Karpas-422 (cell line): ENCODE data around the gene CA10. TPM values are rescaled to one million over a fixed set of nuclear protein-coding genes. Genes with fewer than 3 reads are reported as not detected.

Experiments
- DNase-seq: peaks from one replicate; pipeline ENCODE4 v3.0.0-alpha.2; 2015
- H2AFZ ChIP-seq: fragments of 200-600 bp; sonication (generic); 2 replicates; pipeline ENCODE4 v1.6.1; 2014; ENCODE audit warnings: antibody characterized with exemption, low read length, mixed read lengths
- H3K27ac ChIP-seq: fragments of 200-600 bp; sonication (generic); 2 replicates; pipeline ENCODE4 v1.5.1; 2014; ENCODE audit warnings: mild to moderate bottlenecking, low read length, moderate library complexity
- H3K27me3 ChIP-seq: fragments of 200-600 bp; sonication (generic); 2 replicates; pipeline ENCODE4 v1.6.1; 2014; ENCODE audit warnings: low read length, mixed read lengths
- H3K36me3 ChIP-seq: fragments of 200-600 bp; sonication (generic); 2 replicates; pipeline ENCODE4 v1.6.1; 2014; ENCODE audit warnings: low read length, mixed read lengths; ENCODE audit not compliant: insufficient read depth
- H3K4me1 ChIP-seq: fragments of 200-600 bp; sonication (generic); 2 replicates; pipeline ENCODE4 v1.6.1; 2014; ENCODE audit warnings: mild to moderate bottlenecking, low read length, mixed read lengths
- H3K4me2 ChIP-seq: fragments of 200-600 bp; sonication (generic); 2 replicates; pipeline ENCODE4 v1.6.1; 2014; ENCODE audit warnings: low read length, low read depth, mild to moderate bottlenecking; ENCODE audit not compliant: poor library complexity, severe bottlenecking
- H3K4me3 ChIP-seq: fragments of 200-600 bp; sonication (generic); 2 replicates; pipeline ENCODE4 v1.5.1; 2014; ENCODE audit warnings: mild to moderate bottlenecking, antibody characterized with exemption, low read length, mixed read lengths
- H3K79me2 ChIP-seq: fragments of 200-600 bp; sonication (generic); 2 replicates; pipeline ENCODE4 v1.6.1; 2014; ENCODE audit warnings: mild to moderate bottlenecking, low read length, mixed read lengths
- H3K9ac ChIP-seq: fragments of 200-600 bp; sonication (generic); 2 replicates; pipeline ENCODE4 v1.6.0; 2014; ENCODE audit warnings: low read length
- H3K9me2 ChIP-seq: fragments of 200-600 bp; sonication (generic), shearing (Covaris generic); replicated peaks from 2 replicates; pipeline ENCODE4 v1.6.0; 2014; ENCODE audit warnings: mild to moderate bottlenecking, low read length, moderate library complexity; ENCODE audit not compliant: insufficient read depth
- H3K9me3 ChIP-seq: fragments of 300-700, 200-600 bp; sonication (generic); 2 replicates; pipeline ENCODE4 v1.6.1; 2014; ENCODE audit warnings: low read length, mixed read lengths
- H4K20me1 ChIP-seq: fragments of 200-600 bp; sonication (generic); 2 replicates; pipeline ENCODE4 v1.6.1; 2014; ENCODE audit warnings: mild to moderate bottlenecking, antibody characterized with exemption, low read length, low read depth; ENCODE audit not compliant: insufficient read depth
- total RNA-seq: library from RNA; depleted of rRNA; stranded (reverse); fragments of >200 nt; shearing (Covaris generic); gene quantifications from 2 replicates; pipeline ENCODE4 v1.2.3, GENCODE V29; 2014; ENCODE audit warnings: low replicate concordance

Gene CA10
- total RNA-seq, 1 experiment from 2014 or later: not detected

DNA sequence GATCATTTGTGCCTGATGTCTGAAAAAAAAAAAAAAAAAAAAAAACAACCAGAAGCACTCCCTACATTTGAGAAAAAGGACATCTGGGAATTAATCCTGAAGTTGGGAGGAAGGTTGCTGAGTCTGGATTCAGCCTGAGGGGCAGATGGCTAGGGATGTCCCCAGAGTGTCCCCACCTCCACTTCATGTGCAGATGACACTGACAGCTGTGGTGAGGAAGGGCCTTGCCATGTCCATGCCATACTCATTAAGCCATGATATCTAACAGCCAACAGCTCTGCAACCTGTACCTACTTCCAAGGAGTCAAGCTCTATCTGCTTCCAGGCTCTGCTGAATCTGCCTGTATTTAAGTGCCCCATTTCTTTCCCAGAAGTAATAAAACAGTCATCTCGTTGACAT, 356.0 kb downstream of the CA10 start:
- no peaks in the 10 kb centered on the region for H3K36me3 ChIP-seq
- H3K4me1 ChIP-seq: no peaks in the 10 kb centered on the region
- no peak overlapping the region for H3K4me2 ChIP-seq
- no peak for DNase-seq
- no peak overlapping the region for H3K27ac ChIP-seq
- H3K9me3 ChIP-seq: no peaks in the 10 kb centered on the region
- H3K79me2 ChIP-seq: no peaks in the 10 kb centered on the region
- H3K9ac ChIP-seq: no peak overlapping the region
- H3K4me3 ChIP-seq: no peak overlapping the region
- H2AFZ ChIP-seq: no peak overlapping the region
- no peaks in the 10 kb centered on the region for H3K27me3 ChIP-seq
- H4K20me1 ChIP-seq: no peaks in the 10 kb centered on the region
- no peaks in the 10 kb centered on the region for H3K9me2 ChIP-seq

DNA sequence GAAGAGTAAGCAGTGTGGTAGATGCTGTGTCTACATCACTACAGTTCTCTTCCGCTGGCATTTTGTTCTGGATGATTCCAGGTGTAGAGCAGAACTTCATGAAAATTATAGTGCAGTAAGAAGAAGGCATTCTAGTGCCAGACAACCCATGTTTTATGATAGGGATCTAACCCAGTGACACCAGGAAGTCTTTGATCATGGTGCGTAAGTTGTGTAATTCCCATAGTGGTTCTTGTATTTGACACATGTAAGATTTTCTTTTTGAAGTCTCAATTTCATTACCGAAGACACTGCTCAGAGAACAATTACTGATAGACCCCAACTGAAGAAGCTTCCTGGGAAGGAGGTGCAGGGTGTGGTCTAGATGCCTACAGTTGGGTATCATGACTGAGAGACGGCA, 356.9 kb downstream of the CA10 start:
- Histone ChIP-seq H3K4me3 (no peak overlapping the region), H3K9me3 (no peaks in the 10 kb centered on the region), H3K4me2 (no peak overlapping the region), H4K20me1 (no peaks in the 10 kb centered on the region), H3K27ac (no peak overlapping the region), H3K79me2 (no peaks in the 10 kb centered on the region), H3K9me2 (no peaks in the 10 kb centered on the region), H3K9ac (no peak overlapping the region), H3K27me3 (no peaks in the 10 kb centered on the region), H3K4me1 (no peaks in the 10 kb centered on the region), H3K36me3 (no peaks in the 10 kb centered on the region), H2AFZ (no peak overlapping the region)
- DNase-seq: no peak

DNA sequence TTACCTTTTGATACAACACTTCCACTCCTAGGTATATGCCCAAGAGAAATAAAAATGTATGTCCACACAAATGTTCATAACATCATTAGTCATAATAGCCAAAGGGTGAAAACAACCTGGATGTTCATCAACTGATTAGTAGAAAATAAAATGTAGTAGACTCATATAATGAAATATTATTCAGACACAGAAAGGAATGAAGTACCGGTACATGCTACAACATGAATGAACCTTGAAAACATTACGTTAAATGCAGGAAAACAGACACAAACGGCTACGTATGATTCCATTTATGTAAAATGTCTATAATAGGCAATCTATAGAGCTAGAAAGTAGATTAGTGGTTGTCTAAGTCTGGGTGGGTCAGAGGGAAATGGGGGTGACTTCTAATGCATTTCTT, 358.5 kb downstream of the CA10 start:
- Histone ChIP-seq H3K27me3 (no peaks in the 10 kb centered on the region), H3K4me2 (no peak overlapping the region), H3K9ac (no peak overlapping the region), H3K4me1 (no peaks in the 10 kb centered on the region), H2AFZ (no peak overlapping the region), H3K9me2 (no peaks in the 10 kb centered on the region), H4K20me1 (no peaks in the 10 kb centered on the region), H3K27ac (no peak overlapping the region), H3K9me3 (no peaks in the 10 kb centered on the region), H3K4me3 (no peak overlapping the region), H3K36me3 (no peaks in the 10 kb centered on the region), H3K79me2 (no peaks in the 10 kb centered on the region)
- no peak for DNase-seq

DNA sequence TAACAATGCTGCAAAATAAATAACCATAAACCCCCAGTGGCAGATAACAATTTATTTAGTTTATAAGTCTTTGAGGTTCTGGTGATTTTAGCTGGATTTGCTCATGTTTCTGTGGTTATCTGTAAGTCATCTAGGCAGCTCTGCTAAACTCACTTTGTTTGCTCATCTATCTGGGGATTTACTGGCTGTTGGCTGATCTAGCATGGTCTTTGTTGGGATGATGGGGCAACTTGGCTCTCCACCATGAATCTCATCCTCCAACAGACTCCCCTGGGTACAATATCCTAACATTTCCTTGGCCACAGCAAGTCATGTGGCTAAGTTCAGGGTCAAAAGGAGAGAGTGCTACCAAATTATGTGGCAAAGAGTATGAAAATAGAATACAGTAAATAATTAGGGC, 359.3 kb downstream of the CA10 start:
- Histone ChIP-seq H3K79me2 (no peaks in the 10 kb centered on the region), H3K9me2 (no peaks in the 10 kb centered on the region), H3K9ac (no peak overlapping the region), H3K27me3 (no peaks in the 10 kb centered on the region), H3K4me1 (no peaks in the 10 kb centered on the region), H3K27ac (no peak overlapping the region), H3K4me2 (no peak overlapping the region), H3K4me3 (no peak overlapping the region), H3K9me3 (no peaks in the 10 kb centered on the region), H3K36me3 (no peaks in the 10 kb centered on the region), H2AFZ (no peak overlapping the region), H4K20me1 (no peaks in the 10 kb centered on the region)
- no peak for DNase-seq

DNA sequence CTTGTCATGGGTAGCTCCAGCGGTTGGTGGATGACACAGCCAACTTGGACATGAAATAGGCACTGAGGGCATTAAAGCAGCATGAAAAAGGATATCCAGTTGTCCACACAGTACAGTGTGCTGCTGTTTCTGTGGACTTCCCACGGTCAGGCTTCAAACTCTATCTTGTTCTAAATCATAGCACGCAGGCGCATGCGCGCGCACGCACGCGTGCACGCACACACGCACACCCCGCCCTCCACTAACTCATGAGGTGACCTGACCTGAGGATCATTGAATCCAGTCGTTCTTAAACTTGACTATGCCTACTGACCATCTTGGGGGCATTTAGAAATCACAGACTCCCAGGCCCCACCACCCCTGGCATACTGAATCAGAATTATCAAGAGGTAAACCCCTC, 361.4 kb downstream of the CA10 start:
- H2AFZ ChIP-seq: no peak overlapping the region
- no peak overlapping the region for H3K9ac ChIP-seq
- H3K4me1 ChIP-seq: no peaks in the 10 kb centered on the region

DNA sequence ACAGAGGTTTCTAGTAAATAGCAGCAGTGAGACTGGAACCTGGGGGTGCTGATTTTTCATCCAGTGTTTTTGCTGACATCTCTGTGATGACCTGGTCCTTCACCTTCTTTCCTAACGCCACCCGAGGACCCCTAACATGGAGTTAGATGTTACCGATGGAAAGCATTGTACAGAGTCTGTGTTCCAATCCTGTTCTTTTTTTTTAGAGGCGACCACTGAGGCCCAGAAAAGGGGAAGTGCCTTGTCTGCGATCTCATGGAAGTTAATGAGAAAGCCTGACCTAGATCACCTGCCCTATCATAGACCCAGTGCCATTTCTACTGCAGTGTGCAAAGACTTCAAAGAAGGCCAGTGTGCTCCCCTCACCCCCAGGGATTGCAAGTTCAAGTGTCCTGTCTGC, 362.5 kb downstream of the CA10 start:
- Histone ChIP-seq H4K20me1 (no peaks in the 10 kb centered on the region), H3K4me1 (no peaks in the 10 kb centered on the region), H3K27ac (no peak overlapping the region), H2AFZ (no peak overlapping the region), H3K9ac (no peak overlapping the region), H3K4me3 (no peak overlapping the region), H3K79me2 (no peaks in the 10 kb centered on the region), H3K4me2 (no peak overlapping the region), H3K9me3 (no peaks in the 10 kb centered on the region), H3K27me3 (no peaks in the 10 kb centered on the region), H3K36me3 (no peaks in the 10 kb centered on the region), H3K9me2 (no peaks in the 10 kb centered on the region)
- DNase-seq: no peak

More for the DNA sequence above, 361.4 kb downstream of the CA10 start:
- no peaks in the 10 kb centered on the region for H4K20me1 ChIP-seq
- H3K4me2 ChIP-seq: no peak overlapping the region
- H3K36me3 ChIP-seq: no peaks in the 10 kb centered on the region
- no peak overlapping the region for H3K4me3 ChIP-seq
- H3K9me3 ChIP-seq: no peaks in the 10 kb centered on the region
- H3K27ac ChIP-seq: no peak overlapping the region
- H3K79me2 ChIP-seq: no peaks in the 10 kb centered on the region
- no peak for DNase-seq
- H3K9me2 ChIP-seq: no peaks in the 10 kb centered on the region
- no peaks in the 10 kb centered on the region for H3K27me3 ChIP-seq

DNA sequence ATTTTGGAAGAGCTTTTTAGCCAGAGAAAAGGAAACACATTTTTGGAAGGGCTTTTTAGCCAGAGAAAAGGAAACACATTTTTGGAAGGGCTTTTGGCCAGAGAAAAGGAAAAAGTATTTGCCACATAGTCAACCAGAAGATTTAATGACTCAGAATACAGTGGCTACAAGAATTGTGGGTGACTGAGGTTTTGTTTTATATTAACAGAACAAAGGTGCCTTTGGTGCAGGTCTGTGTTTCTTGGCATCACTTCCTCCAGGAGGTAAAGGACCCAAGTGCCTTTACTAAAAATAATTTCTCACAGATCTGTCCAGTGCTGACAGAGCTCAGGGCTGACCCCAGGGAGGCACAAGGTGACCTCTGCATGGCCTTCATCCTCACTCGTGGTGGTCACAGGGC, 363.1 kb downstream of the CA10 start:
- Histone ChIP-seq H3K9me3 (no peaks in the 10 kb centered on the region), H3K9ac (no peak overlapping the region), H3K27me3 (no peaks in the 10 kb centered on the region), H3K36me3 (no peaks in the 10 kb centered on the region), H4K20me1 (no peaks in the 10 kb centered on the region), H3K4me3 (no peak overlapping the region), H3K4me1 (no peaks in the 10 kb centered on the region), H3K27ac (no peak overlapping the region), H2AFZ (no peak overlapping the region), H3K79me2 (no peaks in the 10 kb centered on the region), H3K4me2 (no peak overlapping the region), H3K9me2 (no peaks in the 10 kb centered on the region)
- DNase-seq: no peak

DNA sequence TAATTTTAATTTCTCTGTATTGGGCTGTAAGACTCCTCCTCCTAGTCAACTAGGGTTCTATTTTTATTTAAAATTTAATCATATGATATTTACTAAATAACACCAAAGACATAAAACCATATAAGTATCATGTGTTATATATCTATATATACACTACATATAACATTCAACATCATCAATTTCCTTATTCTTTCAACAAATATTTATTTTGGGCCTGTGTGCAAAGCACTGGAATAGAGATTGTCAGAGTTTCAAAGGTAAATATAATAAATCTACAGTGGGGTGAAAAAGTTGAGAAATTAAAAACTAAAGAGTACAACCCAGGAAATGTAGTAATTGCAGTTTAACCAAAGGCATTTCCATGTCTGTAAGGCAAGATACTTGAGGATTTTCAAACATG, 364.0 kb downstream of the CA10 start:
- Histone ChIP-seq H4K20me1 (no peaks in the 10 kb centered on the region), H3K4me3 (no peak overlapping the region), H3K27me3 (no peaks in the 10 kb centered on the region), H3K9me2 (no peaks in the 10 kb centered on the region), H2AFZ (no peak overlapping the region), H3K36me3 (no peaks in the 10 kb centered on the region), H3K79me2 (no peaks in the 10 kb centered on the region), H3K4me2 (no peak overlapping the region), H3K27ac (no peak overlapping the region), H3K9ac (no peak overlapping the region), H3K9me3 (no peaks in the 10 kb centered on the region), H3K4me1 (no peaks in the 10 kb centered on the region)
- no peak for DNase-seq

DNA sequence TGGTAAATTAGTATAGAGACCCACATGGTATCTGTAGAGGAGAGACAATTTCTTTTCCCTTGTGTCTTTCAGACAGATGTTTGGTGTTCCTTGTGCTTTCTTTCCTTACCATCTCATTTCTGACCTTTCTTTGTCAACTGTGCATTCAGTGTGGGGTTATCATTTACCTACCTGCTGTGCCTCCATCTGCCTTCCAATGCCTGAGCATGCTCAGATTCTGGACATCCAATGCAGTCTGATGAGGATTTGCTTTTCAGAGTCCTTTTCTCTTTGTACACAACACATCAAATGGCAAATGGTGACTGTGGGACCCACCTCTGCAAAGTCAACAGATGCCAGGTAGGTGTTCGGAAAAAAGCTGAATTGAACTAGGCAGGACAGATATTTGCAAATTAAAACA, 364.8 kb downstream of the CA10 start:
- Histone ChIP-seq H3K9me2 (no peaks in the 10 kb centered on the region), H3K4me3 (no peak overlapping the region), H3K9me3 (no peaks in the 10 kb centered on the region), H3K27ac (no peak overlapping the region), H3K4me1 (no peaks in the 10 kb centered on the region), H3K9ac (no peak overlapping the region), H3K79me2 (no peaks in the 10 kb centered on the region), H3K4me2 (no peak overlapping the region), H3K27me3 (no peaks in the 10 kb centered on the region), H3K36me3 (no peaks in the 10 kb centered on the region), H2AFZ (no peak overlapping the region), H4K20me1 (no peaks in the 10 kb centered on the region)
- DNase-seq: no peak
